ENCODE data around the gene ALDH1A1.

Gene ALDH1A1

DNA sequence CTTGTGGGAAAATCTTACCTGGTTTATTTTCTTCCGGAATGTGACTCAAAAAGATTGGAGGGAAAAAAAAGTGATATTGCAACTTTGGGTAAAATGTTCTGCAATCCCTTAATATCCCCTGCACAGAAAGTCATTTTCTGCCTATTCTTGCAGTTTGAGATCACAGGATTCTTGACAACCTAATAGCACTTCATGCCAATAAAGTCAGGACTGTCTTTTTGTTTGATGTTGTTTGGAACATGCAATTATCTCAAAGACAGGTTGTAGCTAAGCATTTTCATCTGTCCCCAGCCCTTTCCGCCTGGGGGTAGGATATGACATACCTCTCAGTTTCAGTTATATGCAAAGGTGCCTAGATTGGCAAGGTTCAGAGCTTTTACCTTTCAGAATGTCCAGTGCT, 63.9 kb downstream of the ALDH1A1 start:
- TF ChIP-seq, protein P1, sequence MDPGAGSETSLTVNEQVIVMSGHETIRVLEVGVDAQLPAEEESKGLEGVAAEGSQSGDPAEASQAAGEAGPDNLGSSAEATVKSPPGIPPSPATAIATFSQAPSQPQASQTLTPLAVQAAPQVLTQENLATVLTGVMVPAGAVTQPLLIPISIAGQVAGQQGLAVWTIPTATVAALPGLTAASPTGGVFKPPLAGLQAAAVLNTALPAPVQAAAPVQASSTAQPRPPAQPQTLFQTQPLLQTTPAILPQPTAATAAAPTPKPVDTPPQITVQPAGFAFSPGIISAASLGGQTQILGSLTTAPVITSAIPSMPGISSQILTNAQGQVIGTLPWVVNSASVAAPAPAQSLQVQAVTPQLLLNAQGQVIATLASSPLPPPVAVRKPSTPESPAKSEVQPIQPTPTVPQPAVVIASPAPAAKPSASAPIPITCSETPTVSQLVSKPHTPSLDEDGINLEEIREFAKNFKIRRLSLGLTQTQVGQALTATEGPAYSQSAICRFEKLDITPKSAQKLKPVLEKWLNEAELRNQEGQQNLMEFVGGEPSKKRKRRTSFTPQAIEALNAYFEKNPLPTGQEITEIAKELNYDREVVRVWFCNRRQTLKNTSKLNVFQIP (CRISPR knock-in tag; IDR thresholded peaks at IDR 0.05; ENCODE audit: borderline replicate concordance, low read depth), result no peak
- TF ChIP-seq SNAI2 (CRISPR knock-in tag; IDR thresholded peaks at IDR 0.05) (no peak), TOX (CRISPR knock-in tag; IDR thresholded peaks at IDR 0.05; ENCODE audit: borderline replicate concordance) (no peak), ESRRG (CRISPR knock-in tag; IDR thresholded peaks at IDR 0.05) (no peak), ZNF8 (CRISPR knock-in tag; IDR thresholded peaks at IDR 0.05) (no peak), ZC3H10 (CRISPR knock-in tag; IDR thresholded peaks at IDR 0.05) (no peak)
- TF ChIP-seq, protein P2, sequence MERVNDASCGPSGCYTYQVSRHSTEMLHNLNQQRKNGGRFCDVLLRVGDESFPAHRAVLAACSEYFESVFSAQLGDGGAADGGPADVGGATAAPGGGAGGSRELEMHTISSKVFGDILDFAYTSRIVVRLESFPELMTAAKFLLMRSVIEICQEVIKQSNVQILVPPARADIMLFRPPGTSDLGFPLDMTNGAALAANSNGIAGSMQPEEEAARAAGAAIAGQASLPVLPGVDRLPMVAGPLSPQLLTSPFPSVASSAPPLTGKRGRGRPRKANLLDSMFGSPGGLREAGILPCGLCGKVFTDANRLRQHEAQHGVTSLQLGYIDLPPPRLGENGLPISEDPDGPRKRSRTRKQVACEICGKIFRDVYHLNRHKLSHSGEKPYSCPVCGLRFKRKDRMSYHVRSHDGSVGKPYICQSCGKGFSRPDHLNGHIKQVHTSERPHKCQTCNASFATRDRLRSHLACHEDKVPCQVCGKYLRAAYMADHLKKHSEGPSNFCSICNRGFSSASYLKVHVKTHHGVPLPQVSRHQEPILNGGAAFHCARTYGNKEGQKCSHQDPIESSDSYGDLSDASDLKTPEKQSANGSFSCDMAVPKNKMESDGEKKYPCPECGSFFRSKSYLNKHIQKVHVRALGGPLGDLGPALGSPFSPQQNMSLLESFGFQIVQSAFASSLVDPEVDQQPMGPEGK (CRISPR knock-in tag; IDR thresholded peaks at IDR 0.05; ENCODE audit: borderline replicate concordance), result no peak
- ATAC-seq, result no peak

DNA sequence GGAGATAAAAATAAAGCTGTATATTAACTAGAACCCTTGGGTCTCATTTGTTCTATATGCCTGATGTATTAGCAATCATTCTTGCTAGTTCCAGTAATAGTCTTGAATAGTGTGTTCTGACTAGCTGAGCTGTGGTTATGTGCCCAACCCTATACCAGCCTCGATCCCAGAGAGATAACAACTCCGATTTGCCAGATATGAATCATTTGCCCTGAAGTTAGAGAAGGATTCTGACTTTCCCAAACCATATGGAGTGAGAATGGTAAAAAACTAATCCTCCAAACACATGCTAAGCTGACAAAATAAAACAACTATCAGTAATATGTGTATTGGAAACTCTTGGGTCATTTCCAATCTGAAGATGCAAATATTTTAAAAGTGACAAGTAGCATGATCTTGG, 64.8 kb downstream of the ALDH1A1 start:
- ATAC-seq, result no peak
- TF ChIP-seq ZC3H10 (CRISPR knock-in tag; IDR thresholded peaks at IDR 0.05) (no peak), BACH2 (CRISPR knock-in tag; IDR thresholded peaks at IDR 0.05; ENCODE audit: borderline replicate concordance) (no peak), PPARA (CRISPR knock-in tag; IDR thresholded peaks at IDR 0.05; ENCODE audit: borderline replicate concordance) (no peak), ZFP3 (CRISPR knock-in tag; IDR thresholded peaks at IDR 0.05) (no peak), OSR1 (CRISPR knock-in tag; IDR thresholded peaks at IDR 0.05) (no peak), TOX (CRISPR knock-in tag; IDR thresholded peaks at IDR 0.05; ENCODE audit: borderline replicate concordance) (no peak), ZNF8 (CRISPR knock-in tag; IDR thresholded peaks at IDR 0.05) (no peak), ESRRG (CRISPR knock-in tag; IDR thresholded peaks at IDR 0.05) (no peak), RARB (CRISPR knock-in tag; IDR thresholded peaks at IDR 0.05) (no peak)
- TF ChIP-seq, protein P3, sequence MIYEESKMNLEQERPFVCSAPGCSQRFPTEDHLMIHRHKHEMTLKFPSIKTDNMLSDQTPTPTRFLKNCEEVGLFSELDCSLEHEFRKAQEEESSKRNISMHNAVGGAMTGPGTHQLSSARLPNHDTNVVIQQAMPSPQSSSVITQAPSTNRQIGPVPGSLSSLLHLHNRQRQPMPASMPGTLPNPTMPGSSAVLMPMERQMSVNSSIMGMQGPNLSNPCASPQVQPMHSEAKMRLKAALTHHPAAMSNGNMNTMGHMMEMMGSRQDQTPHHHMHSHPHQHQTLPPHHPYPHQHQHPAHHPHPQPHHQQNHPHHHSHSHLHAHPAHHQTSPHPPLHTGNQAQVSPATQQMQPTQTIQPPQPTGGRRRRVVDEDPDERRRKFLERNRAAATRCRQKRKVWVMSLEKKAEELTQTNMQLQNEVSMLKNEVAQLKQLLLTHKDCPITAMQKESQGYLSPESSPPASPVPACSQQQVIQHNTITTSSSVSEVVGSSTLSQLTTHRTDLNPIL (CRISPR knock-in tag; IDR thresholded peaks at IDR 0.05; ENCODE audit: low read depth), result no peak
- TF ChIP-seq, protein P4, sequence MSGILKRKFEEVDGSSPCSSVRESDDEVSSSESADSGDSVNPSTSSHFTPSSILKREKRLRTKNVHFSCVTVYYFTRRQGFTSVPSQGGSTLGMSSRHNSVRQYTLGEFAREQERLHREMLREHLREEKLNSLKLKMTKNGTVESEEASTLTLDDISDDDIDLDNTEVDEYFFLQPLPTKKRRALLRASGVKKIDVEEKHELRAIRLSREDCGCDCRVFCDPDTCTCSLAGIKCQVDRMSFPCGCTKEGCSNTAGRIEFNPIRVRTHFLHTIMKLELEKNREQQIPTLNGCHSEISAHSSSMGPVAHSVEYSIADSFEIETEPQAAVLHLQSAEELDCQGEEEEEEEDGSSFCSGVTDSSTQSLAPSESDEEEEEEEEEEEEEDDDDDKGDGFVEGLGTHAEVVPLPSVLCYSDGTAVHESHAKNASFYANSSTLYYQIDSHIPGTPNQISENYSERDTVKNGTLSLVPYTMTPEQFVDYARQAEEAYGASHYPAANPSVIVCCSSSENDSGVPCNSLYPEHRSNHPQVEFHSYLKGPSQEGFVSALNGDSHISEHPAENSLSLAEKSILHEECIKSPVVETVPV (CRISPR knock-in tag; IDR thresholded peaks at IDR 0.05), result no peak

DNA sequence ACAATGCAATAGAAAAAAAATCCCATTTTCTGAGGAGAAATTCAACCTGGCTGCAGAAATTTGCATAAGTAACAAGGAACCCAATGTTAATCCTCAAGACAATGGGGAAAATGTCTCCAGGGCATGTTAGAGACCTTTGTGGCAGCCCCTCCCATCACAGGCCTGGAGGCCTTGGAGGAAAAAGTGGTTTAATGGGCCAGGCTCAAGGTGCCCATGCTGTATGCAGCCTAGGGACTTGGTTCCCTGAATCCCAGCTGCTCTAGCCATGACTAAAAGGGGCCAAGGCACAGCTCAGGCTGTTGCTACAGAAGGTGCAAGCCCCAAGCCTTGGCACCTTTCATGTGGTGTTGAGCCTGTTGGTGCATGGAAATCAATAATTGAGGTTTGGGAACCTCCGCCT, 66.5 kb downstream of the ALDH1A1 start:
- ATAC-seq, result no peak
- TF ChIP-seq ZFP30 (CRISPR knock-in tag; IDR thresholded peaks at IDR 0.05) (no peak), SNAI2 (CRISPR knock-in tag; IDR thresholded peaks at IDR 0.05) (no peak), CSDC2 (CRISPR knock-in tag; IDR thresholded peaks at IDR 0.05) (no peak), ZFP3 (CRISPR knock-in tag; IDR thresholded peaks at IDR 0.05) (no peak), TOX (CRISPR knock-in tag; IDR thresholded peaks at IDR 0.05; ENCODE audit: borderline replicate concordance) (no peak), ARNTL (CRISPR knock-in tag; IDR thresholded peaks at IDR 0.05; ENCODE audit: borderline replicate concordance, low read depth) (no peak), BACH2 (CRISPR knock-in tag; IDR thresholded peaks at IDR 0.05; ENCODE audit: borderline replicate concordance) (no peak), ZC3H10 (CRISPR knock-in tag; IDR thresholded peaks at IDR 0.05) (no peak), GLIS3 (CRISPR knock-in tag; IDR thresholded peaks at IDR 0.05) (no peak), PPARA (CRISPR knock-in tag; IDR thresholded peaks at IDR 0.05; ENCODE audit: borderline replicate concordance) (no peak), ZNF8 (CRISPR knock-in tag; IDR thresholded peaks at IDR 0.05) (no peak)
- TF ChIP-seq, protein P5, sequence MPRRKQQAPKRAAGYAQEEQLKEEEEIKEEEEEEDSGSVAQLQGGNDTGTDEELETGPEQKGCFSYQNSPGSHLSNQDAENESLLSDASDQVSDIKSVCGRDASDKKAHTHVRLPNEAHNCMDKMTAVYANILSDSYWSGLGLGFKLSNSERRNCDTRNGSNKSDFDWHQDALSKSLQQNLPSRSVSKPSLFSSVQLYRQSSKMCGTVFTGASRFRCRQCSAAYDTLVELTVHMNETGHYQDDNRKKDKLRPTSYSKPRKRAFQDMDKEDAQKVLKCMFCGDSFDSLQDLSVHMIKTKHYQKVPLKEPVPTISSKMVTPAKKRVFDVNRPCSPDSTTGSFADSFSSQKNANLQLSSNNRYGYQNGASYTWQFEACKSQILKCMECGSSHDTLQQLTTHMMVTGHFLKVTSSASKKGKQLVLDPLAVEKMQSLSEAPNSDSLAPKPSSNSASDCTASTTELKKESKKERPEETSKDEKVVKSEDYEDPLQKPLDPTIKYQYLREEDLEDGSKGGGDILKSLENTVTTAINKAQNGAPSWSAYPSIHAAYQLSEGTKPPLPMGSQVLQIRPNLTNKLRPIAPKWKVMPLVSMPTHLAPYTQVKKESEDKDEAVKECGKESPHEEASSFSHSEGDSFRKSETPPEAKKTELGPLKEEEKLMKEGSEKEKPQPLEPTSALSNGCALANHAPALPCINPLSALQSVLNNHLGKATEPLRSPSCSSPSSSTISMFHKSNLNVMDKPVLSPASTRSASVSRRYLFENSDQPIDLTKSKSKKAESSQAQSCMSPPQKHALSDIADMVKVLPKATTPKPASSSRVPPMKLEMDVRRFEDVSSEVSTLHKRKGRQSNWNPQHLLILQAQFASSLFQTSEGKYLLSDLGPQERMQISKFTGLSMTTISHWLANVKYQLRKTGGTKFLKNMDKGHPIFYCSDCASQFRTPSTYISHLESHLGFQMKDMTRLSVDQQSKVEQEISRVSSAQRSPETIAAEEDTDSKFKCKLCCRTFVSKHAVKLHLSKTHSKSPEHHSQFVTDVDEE (CRISPR knock-in tag; IDR thresholded peaks at IDR 0.05), result no peak
- TF ChIP-seq, protein P2 (CRISPR knock-in tag; IDR thresholded peaks at IDR 0.05; ENCODE audit: borderline replicate concordance), result no peak
- TF ChIP-seq, protein P3 (CRISPR knock-in tag; IDR thresholded peaks at IDR 0.05; ENCODE audit: low read depth), result no peak
- TF ChIP-seq, protein P4 (CRISPR knock-in tag; IDR thresholded peaks at IDR 0.05), result no peak
